MM.1S (cell line): ENCODE results near the gene FBLN2.

Experiments used
- DNase-seq: peaks from one replicate; pipeline ENCODE4 v3.0.0-alpha.2; 2015
- H2AFZ ChIP-seq: fragments of 300-600 bp; sonication (generic); 2 replicates; pipeline ENCODE4 v1.6.0; 2016; ENCODE audit warnings: antibody characterized with exemption, low read length
- H3F3A ChIP-seq: fragments of 300-600 bp; sonication (generic); 2 replicates; pipeline ENCODE4 v1.6.1; 2016; ENCODE audit warnings: mild to moderate bottlenecking, antibody characterized with exemption, low read length, moderate library complexity, mixed read lengths; ENCODE audit not compliant: insufficient read depth
- H3K27ac ChIP-seq: fragments of 300-600 bp; sonication (generic); 2 replicates; pipeline ENCODE4 v1.5.1; 2016; ENCODE audit warnings: mild to moderate bottlenecking, low read length
- H3K27me3 ChIP-seq: fragments of 300-600 bp; sonication (generic); replicated peaks from 2 replicates; pipeline ENCODE4 v1.6.0; 2016; ENCODE audit warnings: low read length; ENCODE audit not compliant: insufficient read depth
- H3K36me3 ChIP-seq: fragments of 300-600 bp; sonication (generic); replicated peaks from 2 replicates; pipeline ENCODE4 v1.6.1; 2016; ENCODE audit warnings: mild to moderate bottlenecking, low read length, mixed read lengths; ENCODE audit not compliant: insufficient read depth
- H3K4me1 ChIP-seq: fragments of 300-600 bp; sonication (generic); 2 replicates; pipeline ENCODE4 v1.6.1; 2016; ENCODE audit warnings: low read length, mixed read lengths
- H3K4me2 ChIP-seq: fragments of 300-600 bp; sonication (generic); 2 replicates; pipeline ENCODE4 v1.6.0; 2016; ENCODE audit warnings: low read depth, low read length
- H3K4me3 ChIP-seq: fragments of 300-600 bp; sonication (generic); 2 replicates; pipeline ENCODE4 v1.5.1; 2016; ENCODE audit warnings: low read length, mixed read lengths
- H3K79me2 ChIP-seq: fragments of 300-600 bp; sonication (generic); 2 replicates; pipeline ENCODE4 v1.6.1; 2016; ENCODE audit warnings: mixed run types, low read length, mixed read lengths
- H3K9ac ChIP-seq: fragments of 300-600 bp; sonication (generic); 2 replicates; pipeline ENCODE4 v1.6.1; 2016; ENCODE audit warnings: low read length, mixed read lengths
- H3K9me2 ChIP-seq: fragments of 300-600 bp; sonication (generic); replicated peaks from 2 replicates; pipeline ENCODE4 v1.6.1; 2016; ENCODE audit warnings: mild to moderate bottlenecking, low read length, mixed read lengths; ENCODE audit not compliant: insufficient read depth
- H3K9me3 ChIP-seq: fragments of 300-600 bp; sonication (generic); replicated peaks from 2 replicates; pipeline ENCODE4 v1.6.1; 2016; ENCODE audit warnings: mild to moderate bottlenecking, low read length, mixed read lengths; ENCODE audit not compliant: insufficient read depth
- H4K20me1 ChIP-seq: fragments of 300-600 bp; sonication (generic); 2 replicates; pipeline ENCODE4 v1.6.1; 2016; ENCODE audit warnings: mild to moderate bottlenecking, low read length, moderate library complexity, mixed read lengths; ENCODE audit not compliant: insufficient read depth
- EZH2 ChIP-seq: fragments of 300-600 bp; sonication (generic); optimal IDR thresholded peaks from 2 replicates; pipeline ENCODE3; 2017; ENCODE audit warnings: low read depth, mild to moderate bottlenecking, antibody characterized with exemption, low read length, mixed read lengths
- EZH2phosphoT487 ChIP-seq: fragments of 300-600 bp; sonication (generic); IDR thresholded peaks from 2 replicates; pipeline ENCODE4 v1.6.1; 2018; ENCODE audit warnings: antibody characterized with exemption, low read length
- TF ChIP-seq, protein P1 (sequence below): fragments of 300-600 bp; sonication (generic); IDR thresholded peaks from 2 replicates; pipeline ENCODE4 v1.5.1; 2016; ENCODE audit warnings: antibody characterized with exemption, low read length, mixed read lengths

The FBLN2 gene

GRCh38 chr3:13595485-13595884 lies 46.6 kb downstream of the FBLN2 start:
- H3K4me1 ChIP-seq = no peaks in the 10 kb centered on the region
- no peaks in the 10 kb centered on the region for H3K9me3 ChIP-seq
- H3F3A ChIP-seq = no peaks in the 10 kb centered on the region
- H2AFZ ChIP-seq = no peak overlapping the region
- TF ChIP-seq, protein P1, sequence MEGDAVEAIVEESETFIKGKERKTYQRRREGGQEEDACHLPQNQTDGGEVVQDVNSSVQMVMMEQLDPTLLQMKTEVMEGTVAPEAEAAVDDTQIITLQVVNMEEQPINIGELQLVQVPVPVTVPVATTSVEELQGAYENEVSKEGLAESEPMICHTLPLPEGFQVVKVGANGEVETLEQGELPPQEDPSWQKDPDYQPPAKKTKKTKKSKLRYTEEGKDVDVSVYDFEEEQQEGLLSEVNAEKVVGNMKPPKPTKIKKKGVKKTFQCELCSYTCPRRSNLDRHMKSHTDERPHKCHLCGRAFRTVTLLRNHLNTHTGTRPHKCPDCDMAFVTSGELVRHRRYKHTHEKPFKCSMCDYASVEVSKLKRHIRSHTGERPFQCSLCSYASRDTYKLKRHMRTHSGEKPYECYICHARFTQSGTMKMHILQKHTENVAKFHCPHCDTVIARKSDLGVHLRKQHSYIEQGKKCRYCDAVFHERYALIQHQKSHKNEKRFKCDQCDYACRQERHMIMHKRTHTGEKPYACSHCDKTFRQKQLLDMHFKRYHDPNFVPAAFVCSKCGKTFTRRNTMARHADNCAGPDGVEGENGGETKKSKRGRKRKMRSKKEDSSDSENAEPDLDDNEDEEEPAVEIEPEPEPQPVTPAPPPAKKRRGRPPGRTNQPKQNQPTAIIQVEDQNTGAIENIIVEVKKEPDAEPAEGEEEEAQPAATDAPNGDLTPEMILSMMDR = no peak
- H3K9ac ChIP-seq = no peak overlapping the region
- peaks cover 62% of the 10 kb centered on the region for H3K27me3 ChIP-seq
- no peak overlapping the region for H3K27ac ChIP-seq
- DNase-seq = no peak
- H3K4me2 ChIP-seq = no peak overlapping the region
- no peaks in the 10 kb centered on the region for H4K20me1 ChIP-seq
- no peaks in the 10 kb centered on the region for H3K79me2 ChIP-seq
- H3K4me3 ChIP-seq = no peak overlapping the region
- no peaks in the 10 kb centered on the region for H3K36me3 ChIP-seq
- no peaks in the 10 kb centered on the region for H3K9me2 ChIP-seq

GRCh38 chr3:13596426-13597205 lies 47.7 kb downstream of the FBLN2 start:
- H3K27me3 ChIP-seq = peaks cover 64% of the 10 kb centered on the region
- no peaks in the 10 kb centered on the region for H3K79me2 ChIP-seq
- no peaks in the 10 kb centered on the region for H3F3A ChIP-seq
- no peak for DNase-seq
- no peaks in the 10 kb centered on the region for H3K9me3 ChIP-seq
- no peak overlapping the region for H3K4me2 ChIP-seq
- no peaks in the 10 kb centered on the region for H3K9me2 ChIP-seq
- no peaks in the 10 kb centered on the region for H3K4me1 ChIP-seq
- H3K27ac ChIP-seq = no peak overlapping the region
- no peaks in the 10 kb centered on the region for H3K36me3 ChIP-seq
- no peak overlapping the region for H3K9ac ChIP-seq
- TF ChIP-seq EZH2phosphoT487 = no peak
- TF ChIP-seq, protein P1 = no peak
- H3K4me3 ChIP-seq = no peak overlapping the region
- H2AFZ ChIP-seq = no peak overlapping the region
- H4K20me1 ChIP-seq = no peaks in the 10 kb centered on the region

GRCh38 chr3:13597661-13598060 lies 48.7 kb downstream of the FBLN2 start:
- H2AFZ ChIP-seq = no peak overlapping the region
- no peaks in the 10 kb centered on the region for H3F3A ChIP-seq
- H3K4me2 ChIP-seq = no peak overlapping the region
- H3K9ac ChIP-seq = no peak overlapping the region
- no peak overlapping the region for H3K27ac ChIP-seq
- TF ChIP-seq, protein P1 = no peak
- no peak for TF ChIP-seq EZH2
- TF ChIP-seq EZH2phosphoT487 = no peak
- no peaks in the 10 kb centered on the region for H3K9me2 ChIP-seq
- H3K9me3 ChIP-seq = no peaks in the 10 kb centered on the region
- no peaks in the 10 kb centered on the region for H3K79me2 ChIP-seq
- H3K4me3 ChIP-seq = no peak overlapping the region
- no peaks in the 10 kb centered on the region for H3K36me3 ChIP-seq
- H4K20me1 ChIP-seq = no peaks in the 10 kb centered on the region
- H3K4me1 ChIP-seq = no peaks in the 10 kb centered on the region
- peaks cover 64% of the 10 kb centered on the region for H3K27me3 ChIP-seq
- no peak for DNase-seq
